GM12891 (cell line): ENCODE data around the gene ZNF771.

Experiments
- DNase-seq: peaks from one replicate; pipeline ENCODE4 v3.0.0; 2011; ENCODE audit warnings: low spot score; ENCODE audit not compliant: insufficient read length
- FAIRE-seq: peaks from 2 replicates; lab custom pipeline; 2011; peaks lifted over from hg19 to GRCh38; lab: Jason Lieb, UNC
- PAX5 ChIP-seq: IDR thresholded peaks from 2 replicates; pipeline ENCODE4 v1.6.1; 2011; ENCODE audit warnings: low read length, moderate library complexity, mild to moderate bottlenecking; ENCODE audit not compliant: insufficient read depth, severe bottlenecking
- POLR2A ChIP-seq: IDR thresholded peaks from 2 replicates; pipeline ENCODE4 v1.6.1; 2011; ENCODE audit warnings: low read depth, low read length, control low read depth
- POLR2AphosphoS5 ChIP-seq: IDR thresholded peaks from 2 replicates; pipeline ENCODE4 v1.6.1; 2011; ENCODE audit warnings: low read depth, low read length, control low read depth
- POU2F2 ChIP-seq: IDR thresholded peaks from 2 replicates; pipeline ENCODE4 v1.6.1; 2011; ENCODE audit warnings: low read depth, mild to moderate bottlenecking, control low read depth, low read length, moderate library complexity
- SPI1 ChIP-seq: IDR thresholded peaks from 2 replicates; pipeline ENCODE4 v1.6.1; 2011; ENCODE audit warnings: low read depth, low read length, control low read depth
- TAF1 ChIP-seq: IDR thresholded peaks from 2 replicates; pipeline ENCODE4 v1.6.1; 2011; ENCODE audit warnings: low read depth, low read length, control low read depth

Gene ZNF771

GRCh38 chr16:30414159-30414558 is 6.8 kb downstream of the ZNF771 start:
- no peak for TF ChIP-seq POLR2A
- DNase-seq (no peak), FAIRE-seq (no peak)

DNA sequence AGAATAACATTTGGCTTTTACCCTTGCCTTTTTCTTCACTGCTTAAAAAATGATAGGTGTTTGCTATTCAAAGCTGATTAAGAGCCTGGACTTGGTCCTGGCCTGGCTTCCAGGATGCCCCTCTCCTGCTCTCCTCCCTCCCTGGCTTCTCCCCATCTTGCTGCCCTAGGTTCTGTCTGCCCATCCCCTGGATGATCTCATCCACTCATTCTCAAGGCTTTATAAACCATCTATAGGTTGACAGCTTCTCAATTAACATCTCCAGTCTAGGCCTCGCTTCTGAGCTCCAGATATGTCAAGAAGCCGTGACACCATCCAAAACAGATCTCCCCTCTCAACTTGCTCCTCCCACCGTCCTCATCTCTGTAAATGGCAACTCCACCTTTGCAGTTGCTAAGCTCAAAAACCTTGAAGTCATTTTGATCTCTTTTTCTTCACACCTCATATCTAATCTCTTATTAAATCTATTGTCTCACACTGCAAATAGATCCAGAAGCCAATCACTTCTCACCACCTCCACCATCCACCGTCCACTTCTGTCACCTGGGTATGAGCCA is 8.7 kb downstream of the ZNF771 start:
- TF ChIP-seq POU2F2 (no peak), TAF1 (no peak), SPI1 (no peak), POLR2A (no peak), POLR2AphosphoS5 (no peak)
- DNase-seq: no peak
- FAIRE-seq: no peak

- FAIRE-seq (no peak), DNase-seq (no peak)
- TF ChIP-seq POLR2A (no peak), TAF1 (no peak), POU2F2 (no peak), PAX5 (no peak), SPI1 (no peak), POLR2AphosphoS5 (no peak)
These were observed 9.5 kb downstream of the ZNF771 start for GRCh38 chr16:30416624-30417528.

DNA sequence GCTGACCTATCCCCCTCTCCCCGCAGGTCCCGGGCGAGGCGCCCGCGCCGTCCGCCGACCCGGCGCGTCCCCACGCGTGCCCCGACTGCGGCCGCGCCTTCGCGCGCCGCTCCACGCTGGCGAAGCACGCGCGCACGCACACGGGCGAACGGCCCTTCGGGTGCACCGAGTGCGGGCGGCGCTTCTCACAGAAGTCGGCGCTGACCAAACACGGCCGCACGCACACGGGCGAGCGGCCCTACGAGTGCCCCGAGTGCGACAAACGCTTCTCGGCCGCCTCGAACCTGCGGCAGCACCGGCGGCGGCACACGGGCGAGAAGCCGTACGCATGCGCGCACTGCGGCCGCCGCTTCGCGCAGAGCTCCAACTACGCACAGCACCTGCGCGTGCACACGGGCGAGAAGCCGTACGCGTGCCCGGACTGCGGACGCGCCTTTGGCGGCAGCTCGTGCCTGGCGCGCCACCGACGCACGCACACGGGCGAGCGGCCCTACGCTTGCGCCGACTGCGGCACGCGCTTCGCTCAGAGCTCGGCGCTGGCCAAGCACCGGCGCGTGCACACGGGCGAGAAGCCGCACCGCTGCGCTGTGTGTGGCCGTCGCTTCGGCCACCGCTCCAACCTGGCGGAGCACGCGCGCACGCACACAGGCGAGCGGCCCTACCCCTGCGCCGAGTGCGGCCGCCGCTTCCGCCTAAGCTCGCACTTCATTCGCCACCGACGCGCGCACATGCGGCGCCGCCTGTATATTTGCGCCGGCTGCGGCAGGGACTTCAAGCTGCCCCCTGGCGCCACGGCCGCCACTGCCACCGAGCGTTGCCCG is 10.3 kb downstream of the ZNF771 start:
- TF ChIP-seq POLR2A (no peak; the same call in 1 of the 2 replicates), POLR2AphosphoS5 (peak; percentile 54; the same call in 1 of the 2 replicates)
- peak; percentile 88 for DNase-seq
- peak; percentile 100 for FAIRE-seq

DNA sequence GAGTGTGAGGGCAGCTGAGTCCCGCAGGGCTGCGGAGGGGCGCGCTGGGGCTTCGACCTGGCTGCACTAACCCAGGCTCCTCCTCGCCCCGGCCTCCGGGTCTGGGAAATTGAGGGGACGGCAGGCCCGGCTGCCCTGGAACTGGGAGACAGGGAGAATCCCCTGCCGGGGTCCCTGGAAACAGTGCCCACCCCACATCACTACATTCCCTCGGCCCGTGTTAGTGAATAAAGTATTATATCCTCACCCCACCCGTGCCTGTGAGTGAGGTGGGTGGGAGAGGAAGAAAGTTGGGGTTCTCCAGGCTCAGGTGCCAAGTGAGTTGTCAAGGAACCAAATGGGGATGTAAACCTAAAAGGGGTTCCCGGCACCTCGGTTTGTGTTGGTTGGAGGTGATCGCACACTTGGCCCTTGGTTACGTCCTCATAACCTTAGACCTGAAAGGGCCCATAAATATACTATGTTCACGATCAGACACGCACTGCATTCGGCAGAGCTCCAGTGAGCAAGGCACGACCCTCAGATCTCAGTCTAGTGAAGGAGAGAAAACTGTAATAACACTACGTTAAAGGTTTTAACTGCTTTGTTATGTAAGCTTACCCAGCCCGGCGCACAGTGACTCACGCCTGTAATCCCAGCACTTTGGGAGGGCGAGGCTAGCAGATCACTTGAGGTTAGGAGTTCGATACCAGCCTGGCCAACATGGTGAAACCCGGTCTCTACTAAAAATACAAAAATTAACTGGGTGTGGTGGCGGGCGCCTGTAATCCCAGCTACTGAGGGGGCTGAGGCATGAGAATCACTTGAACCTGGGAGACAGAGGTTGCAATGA is 11.2 kb downstream of the ZNF771 start:
- DNase-seq: no peak
- TF ChIP-seq POU2F2 (no peak), PAX5 (no peak), POLR2A (no peak), TAF1 (no peak), SPI1 (no peak), POLR2AphosphoS5 (no peak)
- FAIRE-seq: no peak

DNA sequence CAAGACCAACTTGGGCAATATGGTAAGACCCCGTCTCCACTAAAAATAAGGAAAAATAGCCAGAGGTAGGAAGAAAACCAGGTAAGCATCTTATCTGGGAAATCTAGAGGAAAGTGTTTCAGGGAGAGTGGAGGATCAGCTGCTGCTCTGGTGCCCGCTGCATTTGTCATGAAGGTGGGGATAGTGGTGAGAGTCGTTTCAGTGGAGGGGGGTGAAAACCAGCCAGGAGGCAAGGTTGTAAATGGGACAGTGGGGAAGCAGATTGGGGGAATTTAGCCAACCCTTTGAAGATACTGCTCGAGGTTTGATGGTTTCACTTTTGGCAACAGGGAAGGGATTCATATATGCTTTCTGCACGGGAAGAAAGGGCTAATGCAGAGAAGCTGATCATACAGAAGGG is 13.6 kb downstream of the ZNF771 start:
- DNase-seq: no peak
- TF ChIP-seq POLR2A (no peak), POLR2AphosphoS5 (no peak), TAF1 (no peak), PAX5 (no peak), SPI1 (no peak), POU2F2 (no peak)
- FAIRE-seq: no peak

GRCh38 chr16:30428055-30428454 is 20.6 kb downstream of the ZNF771 start:
- no peak for FAIRE-seq
- TF ChIP-seq POLR2AphosphoS5: no peak
- DNase-seq: no peak

GRCh38 chr16:30429418-30429677 is 21.9 kb downstream of the ZNF771 start:
- FAIRE-seq (no peak), DNase-seq (no peak)
- TF ChIP-seq TAF1 (no peak), SPI1 (no peak), POLR2A (no peak), PAX5 (no peak), POLR2AphosphoS5 (0 out of 2 replicates have a peak, but pooled peaks have one; percentile 11)

DNA sequence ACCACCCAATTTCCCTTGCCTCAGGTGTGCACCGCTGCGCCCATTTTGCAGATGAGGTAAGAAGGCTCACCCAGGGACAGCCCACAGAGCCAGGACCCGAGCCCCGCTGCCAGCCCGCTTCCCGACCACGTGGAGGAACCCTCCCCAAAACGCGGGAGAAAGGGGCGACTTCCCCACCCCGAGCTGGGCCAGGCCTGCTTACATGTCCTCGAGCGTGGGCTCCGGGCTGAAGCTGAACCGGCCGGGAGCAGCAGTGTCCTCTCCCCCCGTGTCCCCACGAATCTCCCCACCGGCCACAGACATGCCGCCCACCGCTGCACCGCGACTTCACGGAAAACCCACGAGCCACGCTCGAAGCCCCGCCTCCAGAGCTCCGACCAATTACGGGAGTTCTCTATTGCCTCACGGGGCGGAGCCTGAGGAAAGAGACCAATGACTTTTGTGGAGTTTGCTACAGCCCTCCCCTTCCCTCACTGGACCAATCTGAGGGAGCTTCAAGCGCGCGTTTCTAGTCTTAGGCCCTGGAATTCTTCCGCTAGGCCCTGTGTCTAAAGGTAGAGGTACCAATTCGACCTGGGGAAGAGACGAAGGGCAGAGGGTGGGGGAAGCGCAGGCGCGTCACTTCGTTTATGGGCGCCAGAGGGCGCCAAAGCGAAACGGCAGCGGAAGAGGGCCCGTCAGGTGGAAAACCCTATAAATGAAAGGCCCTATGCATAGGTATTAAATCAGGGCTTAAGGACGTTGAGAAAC is 22.4 kb downstream of the ZNF771 start, which contains the start of gene DCTPP1:
Gene DCTPP1, minus strand, starts transcription at position 353 of the 750 bp plus-strand sequence. Its CDS starts 50 bp downstream, at position 303.
- FAIRE-seq: peak; percentile 90
- peak; percentile 28; the same call in 1 of the 2 replicates for TF ChIP-seq POLR2AphosphoS5
- peak; percentile 27; the same call in 1 of the 2 replicates for TF ChIP-seq SPI1
- TF ChIP-seq TAF1: peak; percentile 66; the same call in 1 of the 2 replicates
- peak; percentile 67; the same call in 1 of the 2 replicates for TF ChIP-seq POLR2A
- peak; percentile 85 for TF ChIP-seq POU2F2
- TF ChIP-seq PAX5: no peak
- peak; percentile 89 for DNase-seq
